Motor neuron (in vitro differentiated cells): ENCODE data around the gene TRAPPC11. TPM values are rescaled to one million over a fixed set of nuclear protein-coding genes. Genes with fewer than 3 reads are reported as not detected.
A peak's percentile ranks its signal among the peaks of the same experiment; 100 is the strongest.

Experiments used
- ATAC-seq, 8 experiments: fragments of 200-7000 bp; cut with Tn5 transposase; replicated peaks in 6 of 8; 2 replicates each; pipeline ENCODE4 v1.8.0; 2021; ENCODE audit warnings: mild to moderate bottlenecking in 8 of 8, moderate library complexity in 8 of 8
- H3K27ac ChIP-seq, 2 donors: fragments of 250-450 bp; sonication (Bioruptor Pico); 2 replicates each; pipeline ENCODE4 v1.9.0; 2021; ENCODE audit warnings: antibody characterized with exemption in 2 of 2, mild to moderate bottlenecking in 2 of 2, moderate library complexity in 1 of 2
- H3K4me1 ChIP-seq, 2 donors: fragments of 250-450 bp; sonication (Bioruptor Pico); replicated peaks in 1 of 2; 2 replicates each; pipeline ENCODE4 v1.6.1; 2021; ENCODE audit warnings: antibody characterized with exemption in 2 of 2, mild to moderate bottlenecking in 2 of 2, moderate library complexity in 1 of 2
- H3K4me3 ChIP-seq, 5 donors: fragments of 250-450 bp; sonication (Bioruptor Pico); 2 replicates each; pipeline ENCODE4 v1.9.0; 2021; ENCODE audit warnings: antibody characterized with exemption in 5 of 5, mild to moderate bottlenecking in 5 of 5, moderate library complexity in 4 of 5
- WGBS, 10 experiments: fragments of 450-650 bp; shearing (Covaris generic); methylation state at CpG; one replicate each; pipeline ENCODE4 v1.0.0; 2022; 5-methylcytosine and 5-hydroxymethylcytosine counted together
- in situ Hi-C, 9 experiments: fragments of 400-800 bp; cut with MboI; loops; one replicate each; pipeline ENCODE4 v1.15.0; 2021; ENCODE audit warnings: low sequenced_read_pairs in 9 of 9, low pct_unique_long_range_greater_than_20kb in 2 of 9; ENCODE audit not compliant: unreplicated experiment in 9 of 9
- total RNA-seq, 8 experiments: library from RNA; unstranded; fragments of 300-600 nt; gene quantifications; 2 replicates each; pipeline versions ENCODE4 v1.2.3 to v1.2.4, GENCODE V29; 2022

Gene TRAPPC11
- total RNA-seq, 8 experiments from 2014 or later: 26.5 to 53.0 (median 42.9) TPM

DNA sequence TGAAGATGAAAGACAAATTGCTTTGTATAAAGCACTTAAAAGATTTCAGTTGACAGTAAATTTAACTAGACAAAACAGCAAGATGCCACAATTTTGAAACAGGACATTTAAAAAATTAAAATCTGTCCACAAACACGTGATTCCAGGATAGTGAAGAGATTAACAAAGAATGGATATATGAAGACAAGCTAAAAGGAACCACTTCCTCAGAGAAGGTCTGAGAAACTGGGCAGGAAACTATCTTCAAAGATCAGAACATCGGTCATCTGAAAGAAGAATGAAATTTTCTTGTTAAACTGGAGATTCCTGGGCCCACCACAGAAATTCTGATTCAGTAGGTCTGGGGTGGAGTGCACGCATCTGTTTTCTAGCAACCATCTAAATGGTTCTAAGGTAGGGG lies 1.5 kb upstream of the TRAPPC11 start:
- Histone ChIP-seq H3K4me3 (peak overlapping the region; percentile 64 to 74 (median 73)), H3K27ac (no peak overlapping the region), H3K4me1 (peaks cover 10% of the 10 kb centered on the region in 2 donors)
- ATAC-seq: no peak
- 14 to 93% (median 76%) methylated on average over 1 to 3 of the region's 3 CpGs for WGBS, 10 experiments
- in situ Hi-C loops: loop anchor here in 4 of 9 experiments (25.0 kb wide), 1 partner anchor 170 kb away; no protein-coding TSS in a partner anchor

DNA sequence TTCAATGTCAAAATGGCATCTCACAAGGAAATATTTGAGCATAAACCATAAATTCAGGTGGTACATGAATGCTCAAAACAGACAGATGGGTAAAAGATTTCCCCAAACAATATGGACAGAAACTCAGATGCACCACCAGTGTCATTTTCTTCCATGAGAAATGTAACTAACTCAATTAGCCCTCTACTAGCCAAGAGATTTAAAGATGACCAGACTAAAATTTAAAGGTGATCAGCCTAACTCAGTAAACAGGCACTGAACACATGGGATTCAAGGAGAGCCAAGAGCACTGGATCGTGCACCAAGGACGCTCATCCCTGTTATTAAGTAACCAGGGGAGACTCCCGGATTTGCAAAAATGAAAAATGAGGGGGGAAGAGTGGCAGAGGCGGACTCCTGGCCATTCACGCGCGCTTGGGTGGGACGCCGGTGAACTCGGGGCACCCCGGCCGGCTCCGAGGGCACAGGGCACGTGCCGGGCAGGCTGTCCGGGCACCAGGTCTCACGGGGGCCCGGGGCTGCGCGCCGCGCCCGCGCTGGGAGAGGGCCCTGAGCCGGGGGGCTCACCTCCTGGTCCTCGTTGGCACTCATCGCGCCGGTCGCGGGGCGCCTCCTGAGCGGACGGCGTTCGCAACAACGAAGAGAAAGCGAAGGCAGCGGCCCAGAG lies 598 bp upstream of the TRAPPC11 start:
- peak overlapping the region; percentile 53 to 93 for H3K27ac ChIP-seq
- in situ Hi-C loops: loop anchor here in 4 of 9 experiments (25.0 kb wide), 1 partner anchor 171 kb away; no protein-coding TSS in a partner anchor
- 0 to 2% (median 0%) methylated on average over 2 to 9 of the region's 39 CpGs; no CpG with 5 or more reads in 4 of the 10 experiments for WGBS, 10 experiments

DNA sequence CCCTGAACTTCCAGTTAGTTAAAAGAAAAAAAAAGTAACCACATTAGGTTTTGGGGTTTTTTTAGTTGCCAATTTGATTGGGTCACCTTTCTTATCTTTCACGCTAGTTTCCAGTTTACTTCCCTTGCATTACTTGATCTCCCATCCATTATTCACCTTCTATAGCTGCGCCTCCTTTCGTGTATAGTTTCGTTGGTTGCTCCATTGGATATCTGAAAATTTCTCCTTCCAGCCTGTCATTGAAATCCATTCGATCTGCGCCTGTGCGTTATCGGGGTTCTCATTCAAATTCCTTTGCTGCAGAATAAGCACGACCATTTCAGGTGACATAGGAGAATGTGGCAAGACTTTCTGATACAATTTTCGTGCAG lies 764 bp downstream of the TRAPPC11 start:
- Histone ChIP-seq H3K4me3 (peak overlapping the region; percentile 64 to 74 (median 73)), H3K4me1 (peaks cover 10% of the 10 kb centered on the region in 2 donors), H3K27ac (peak overlapping the region; percentile 86 to 93)
- in situ Hi-C loops: loop anchor here in 4 of 9 experiments (25.0 kb wide), 1 partner anchor 173 kb away; no protein-coding TSS in a partner anchor
- 0 to 11% (median 3%) methylated on average over 1 to 10 of the region's 10 CpGs for WGBS, 10 experiments
- ATAC-seq: no peak

More for the DNA sequence above, 598 bp upstream of the TRAPPC11 start:
- Histone ChIP-seq H3K4me1 (peaks cover 10% of the 10 kb centered on the region in 2 donors), H3K4me3 (peak overlapping the region; percentile 64 to 74 (median 73))
- ATAC-seq: peak in 7 of 8 experiments; percentile 19 to 54 (median 47)

DNA sequence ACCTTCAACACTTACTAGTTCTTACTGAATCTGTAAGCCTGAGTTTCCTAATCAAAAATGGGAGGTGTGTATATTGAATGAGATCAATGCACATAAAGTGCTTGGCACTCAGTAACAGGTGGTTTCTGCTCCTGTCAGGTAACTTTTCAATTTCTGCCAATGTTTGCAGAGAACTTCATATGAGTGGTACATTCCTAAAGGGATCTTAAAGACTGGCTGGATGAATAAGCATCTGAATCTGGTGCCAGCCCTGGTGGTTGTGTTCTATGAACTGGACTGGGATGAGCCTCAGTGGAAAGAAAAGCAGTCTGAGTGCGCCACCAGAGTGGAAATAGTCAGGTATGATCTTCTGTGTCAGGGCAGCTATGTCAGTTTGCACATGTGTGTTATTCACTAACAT lies 7.0 kb downstream of the TRAPPC11 start:
- in situ Hi-C loops: loop anchor here in 4 of 9 experiments (25.0 kb wide), 1 partner anchor 179 kb away; no protein-coding TSS in a partner anchor
- WGBS, 10 experiments: 88 to 100% (median 90%) methylated on average over 1 of the region's 1 CpG; no CpG with 5 or more reads in 5 of the 10 experiments

DNA sequence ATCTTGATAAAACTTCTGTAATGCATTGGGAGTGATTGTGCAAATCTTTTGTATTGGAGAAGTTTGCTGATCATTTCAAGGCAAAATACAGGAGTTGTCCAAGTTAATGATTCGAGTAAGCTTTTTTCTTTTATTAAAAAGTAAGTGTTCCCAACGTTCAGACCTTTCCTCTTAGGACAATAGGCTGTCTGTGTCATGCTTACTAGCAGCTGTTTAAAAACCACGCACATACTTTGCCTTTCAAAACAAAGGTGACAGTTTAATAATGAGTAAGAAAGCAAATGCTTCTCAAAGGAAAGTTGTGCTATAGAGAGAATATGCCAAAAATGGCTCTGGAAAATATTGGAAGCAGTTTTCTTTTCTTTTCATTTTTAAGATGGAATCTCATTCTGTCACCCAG lies 11.2 kb downstream of the TRAPPC11 start:
- Histone ChIP-seq H3K27ac (no peak overlapping the region), H3K4me3 (no peak overlapping the region), H3K4me1 (no peaks in the 10 kb centered on the region)
- in situ Hi-C loops: loop anchor here in 4 of 9 experiments (25.0 kb wide), 1 partner anchor 183 kb away; no protein-coding TSS in a partner anchor
- no peak for ATAC-seq
- 48 to 80% (median 63%) methylated on average over 2 to 3 of the region's 3 CpGs for WGBS, 10 experiments

More for the DNA sequence above, 7.0 kb downstream of the TRAPPC11 start:
- no peak for ATAC-seq
- Histone ChIP-seq H3K4me1 (no peaks in the 10 kb centered on the region), H3K4me3 (no peak overlapping the region), H3K27ac (no peak overlapping the region)

DNA sequence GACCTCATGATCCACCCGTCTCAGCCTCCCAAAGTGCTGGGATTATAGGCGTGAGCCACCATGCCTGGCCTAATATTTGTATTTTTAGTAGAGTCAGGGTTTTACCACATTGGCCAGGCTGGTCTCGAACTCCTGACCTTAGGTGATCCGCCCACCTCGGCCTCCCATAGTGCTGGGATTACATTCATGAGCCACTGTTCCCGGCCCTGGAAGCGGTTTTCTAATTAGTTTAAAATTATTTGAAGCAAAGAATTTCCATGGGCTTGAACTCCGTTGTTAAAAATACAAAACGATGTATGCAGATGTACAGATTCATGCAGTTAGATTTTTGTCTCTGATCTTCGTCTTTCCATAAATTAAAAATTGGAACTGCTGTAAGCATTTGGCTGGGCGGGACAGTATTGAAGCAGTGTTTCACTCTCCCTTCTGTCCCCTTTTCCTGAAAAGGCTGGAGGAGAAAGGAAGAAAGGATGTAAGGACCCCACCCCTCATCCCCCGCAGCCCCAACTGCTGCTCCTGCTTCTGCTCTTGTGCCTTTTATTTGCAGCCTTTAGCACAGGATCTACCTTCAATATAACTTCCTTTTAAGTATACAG lies 12.0 kb downstream of the TRAPPC11 start:
- no peaks in the 10 kb centered on the region for H3K4me1 ChIP-seq
- no peak overlapping the region for H3K4me3 ChIP-seq
- WGBS, 10 experiments: 4 to 100% (median 76%) methylated on average over 1 to 7 of the region's 12 CpGs; no CpG with 5 or more reads in 1 of the 10 experiments
- no peak overlapping the region for H3K27ac ChIP-seq
- ATAC-seq: peak in 3 of 8 experiments; percentile 85 to 88 (median 85)
- in situ Hi-C loops: loop anchor here in 4 of 9 experiments (25.0 kb wide), 1 partner anchor 184 kb away; no protein-coding TSS in a partner anchor

DNA sequence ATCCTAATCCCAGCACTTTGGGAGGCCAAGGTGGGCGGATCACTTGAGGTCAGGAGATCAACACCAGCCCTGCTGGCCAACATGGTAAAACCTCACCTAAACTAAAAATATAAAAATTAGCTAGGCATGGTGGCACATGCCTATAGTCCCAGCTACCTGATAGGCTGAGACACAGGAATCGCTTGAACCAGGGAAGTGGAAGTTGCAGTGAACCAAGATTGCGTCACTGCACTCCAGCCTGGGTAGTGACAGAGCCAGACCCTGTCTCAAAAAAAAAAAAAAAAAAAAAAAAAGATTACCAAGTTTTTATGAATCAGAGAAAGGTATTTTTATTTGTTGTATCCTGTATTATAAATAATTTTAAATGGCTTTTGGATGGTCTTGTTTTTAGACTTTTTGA lies 15.1 kb downstream of the TRAPPC11 start:
- ATAC-seq: no peak
- 87 to 100% (median 93%) methylated on average over 1 to 3 of the region's 3 CpGs; no CpG with 5 or more reads in 1 of the 10 experiments for WGBS, 10 experiments
- Histone ChIP-seq H3K4me1 (no peaks in the 10 kb centered on the region), H3K27ac (no peak overlapping the region), H3K4me3 (no peak overlapping the region)
- in situ Hi-C loops: loop anchor here in 4 of 9 experiments (25.0 kb wide), 1 partner anchor 187 kb away; no protein-coding TSS in a partner anchor

DNA sequence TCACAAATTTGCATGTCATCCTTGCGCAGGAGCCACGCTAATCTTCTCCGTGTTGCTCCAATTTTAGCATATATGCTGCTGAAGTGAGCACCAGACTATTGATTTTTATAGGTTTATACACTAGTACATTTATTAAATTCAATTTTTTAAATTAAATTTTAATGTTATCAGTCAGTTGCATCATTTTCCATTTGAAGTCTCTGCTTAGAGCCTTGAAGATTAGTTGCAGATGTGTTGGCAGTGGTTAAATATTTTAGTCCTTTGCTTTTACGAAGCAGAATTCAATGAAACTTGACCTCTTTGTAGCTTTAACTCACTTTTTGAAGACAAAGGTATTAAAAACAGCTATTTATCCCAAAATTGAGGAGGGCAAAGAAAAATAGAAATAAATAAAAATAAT lies 16.5 kb downstream of the TRAPPC11 start:
- no peak overlapping the region for H3K27ac ChIP-seq
- 50 to 100% (median 76%) methylated on average over 1 to 4 of the region's 4 CpGs; no CpG with 5 or more reads in 1 of the 10 experiments for WGBS, 10 experiments
- ATAC-seq: no peak
- H3K4me3 ChIP-seq: no peak overlapping the region
- in situ Hi-C loops: no loop called here
- no peaks in the 10 kb centered on the region for H3K4me1 ChIP-seq

DNA sequence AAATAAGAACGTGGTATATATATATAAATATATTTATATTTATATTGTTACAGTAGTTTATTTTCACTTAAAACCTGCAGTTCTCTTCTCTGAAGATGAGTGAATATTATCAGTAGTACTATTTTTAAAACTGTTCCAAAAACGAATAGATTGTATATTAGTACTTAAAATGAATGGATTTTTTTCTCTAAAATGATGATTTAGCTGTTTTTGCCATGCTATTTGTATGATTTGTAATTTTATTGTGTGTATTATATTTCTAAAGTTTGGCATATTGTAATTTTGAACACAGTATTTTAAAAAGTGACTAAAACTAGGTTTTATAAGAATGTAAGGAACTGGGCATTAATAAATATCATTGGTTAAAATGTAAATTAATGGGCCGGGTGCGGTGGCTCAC lies 22.0 kb downstream of the TRAPPC11 start:
- 50 to 100% (median 83%) methylated on average over 1 to 4 of the region's 4 CpGs for WGBS, 10 experiments
- in situ Hi-C loops: no loop called here
- Histone ChIP-seq H3K27ac (no peak overlapping the region), H3K4me3 (no peak overlapping the region), H3K4me1 (no peaks in the 10 kb centered on the region)
- no peak for ATAC-seq

DNA sequence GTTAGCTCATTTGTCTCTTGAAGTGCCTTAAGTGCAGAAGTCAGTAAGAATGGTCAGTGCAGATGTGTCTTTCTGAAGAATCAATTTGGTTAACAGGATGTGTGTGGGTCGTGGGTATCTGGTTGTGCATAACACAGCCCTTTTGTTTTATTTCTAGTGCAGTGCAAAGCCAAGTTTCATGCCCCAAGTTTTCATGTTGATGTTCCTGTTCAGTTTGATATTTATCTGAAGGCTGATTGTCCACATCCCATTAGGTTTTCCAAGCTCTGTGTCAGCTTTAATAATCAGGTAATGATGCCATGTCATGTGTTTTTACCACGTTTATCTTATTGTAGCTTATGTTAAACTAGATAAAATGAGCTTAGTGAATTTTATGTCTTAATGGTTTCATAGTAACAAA lies 27.4 kb downstream of the TRAPPC11 start:
- 72 to 100% (median 95%) methylated on average over 1 to 2 of the region's 2 CpGs; no CpG with 5 or more reads in 3 of the 10 experiments for WGBS, 10 experiments
- Histone ChIP-seq H3K4me3 (no peak overlapping the region), H3K27ac (no peak overlapping the region), H3K4me1 (no peaks in the 10 kb centered on the region)
- in situ Hi-C loops: no loop called here
- ATAC-seq: no peak

DNA sequence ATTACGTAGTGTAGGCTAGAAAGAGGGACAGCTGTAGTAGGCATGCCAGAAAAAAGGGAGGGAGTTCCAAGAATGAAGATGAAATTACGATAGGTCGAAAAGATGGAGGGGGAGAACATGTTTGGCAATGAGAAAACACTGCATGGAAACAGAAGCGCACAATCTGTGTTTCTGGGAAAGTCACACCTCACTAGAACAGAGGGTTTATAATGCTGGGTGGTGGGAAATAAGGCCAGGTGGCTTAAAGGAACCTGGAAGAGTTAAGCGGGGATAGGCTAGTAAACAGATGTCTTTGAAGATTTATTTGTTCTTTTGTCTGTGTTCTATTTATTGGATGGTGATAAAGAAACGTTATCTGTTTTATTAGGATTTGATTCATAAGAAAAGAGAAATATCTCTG lies 29.1 kb downstream of the TRAPPC11 start:
- ATAC-seq: no peak
- Histone ChIP-seq H3K4me1 (no peaks in the 10 kb centered on the region), H3K27ac (no peak overlapping the region), H3K4me3 (no peak overlapping the region)
- in situ Hi-C loops: no loop called here
- WGBS, 10 experiments: 58 to 100% (median 84%) methylated on average over 4 to 6 of the region's 6 CpGs; no CpG with 5 or more reads in 1 of the 10 experiments

DNA sequence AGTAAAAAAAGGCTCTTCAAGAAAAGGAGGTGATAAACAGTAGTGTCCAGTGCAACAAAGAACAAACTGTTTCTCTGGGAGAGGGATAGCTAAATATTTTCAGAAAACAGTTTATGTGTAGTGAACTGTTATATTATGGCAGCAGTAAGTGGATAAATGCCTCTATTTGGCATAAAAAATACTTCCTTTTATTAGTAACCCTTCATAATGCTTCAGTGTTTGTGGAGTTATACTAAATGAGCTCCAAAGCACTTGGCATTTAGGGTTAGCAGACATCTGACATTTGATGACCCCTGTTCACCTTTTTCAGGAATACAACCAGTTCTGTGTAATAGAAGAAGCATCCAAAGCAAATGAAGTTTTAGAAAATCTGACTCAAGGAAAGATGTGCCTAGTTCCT lies 31.9 kb downstream of the TRAPPC11 start:
- no peaks in the 10 kb centered on the region for H3K4me1 ChIP-seq
- no peak overlapping the region for H3K27ac ChIP-seq
- in situ Hi-C loops: no loop called here
- no peak overlapping the region for H3K4me3 ChIP-seq
- ATAC-seq: no peak

DNA sequence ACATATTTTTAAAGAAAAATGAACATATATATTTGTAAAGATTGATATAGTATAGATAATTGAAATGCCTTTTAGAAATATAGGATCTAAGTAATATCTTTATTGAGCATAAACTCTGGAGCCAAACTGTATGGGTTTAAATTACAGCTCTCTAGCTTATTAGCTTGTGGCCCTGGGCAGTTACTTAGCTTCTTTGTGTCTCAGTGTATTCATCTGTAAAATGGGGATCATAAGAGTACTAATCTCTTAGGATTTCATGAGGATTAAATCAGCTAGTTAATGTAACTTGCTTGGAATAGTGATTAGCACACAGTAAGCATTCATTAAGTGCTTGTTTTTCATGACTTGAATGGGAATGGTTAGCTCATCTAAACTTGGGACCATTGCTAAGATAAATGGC lies 32.8 kb downstream of the TRAPPC11 start:
- in situ Hi-C loops: no loop called here
- Histone ChIP-seq H3K27ac (no peak overlapping the region), H3K4me1 (no peaks in the 10 kb centered on the region), H3K4me3 (no peak overlapping the region)
- no peak for ATAC-seq
